Nephron progenitor cell (in vitro differentiated cells): ENCODE results near the gene SPACDR.

Source experiments
- DNase-seq: peaks from one replicate; pipeline ENCODE4 v3.0.0; 2021
- H3K27ac Mint-ChIP-seq: 2 replicates; pipeline ENCODE4 v1.8.0; 2021; ENCODE audit warnings: mild to moderate bottlenecking, moderate library complexity, mixed read lengths
- H3K27me3 Mint-ChIP-seq: 2 replicates; pipeline ENCODE4 v1.8.0; 2021; ENCODE audit warnings: mild to moderate bottlenecking, low read depth, mixed read lengths; ENCODE audit not compliant: poor library complexity
- H3K36me3 Mint-ChIP-seq: 2 replicates; pipeline ENCODE4 v1.8.0; 2021; ENCODE audit warnings: low read depth, mixed read lengths
- H3K4me1 Mint-ChIP-seq: 2 replicates; pipeline ENCODE4 v1.8.0; 2021; ENCODE audit warnings: mixed read lengths
- H3K4me3 Mint-ChIP-seq: 2 replicates; pipeline ENCODE4 v1.8.0; 2021; ENCODE audit warnings: mild to moderate bottlenecking, moderate library complexity, mixed read lengths
- H3K9me3 Mint-ChIP-seq: 2 replicates; pipeline ENCODE4 v1.8.0; 2021; ENCODE audit warnings: mild to moderate bottlenecking, moderate library complexity, mixed read lengths
- CTCF ChIP-seq: fragments of 200-600 bp; sonication (generic); IDR thresholded peaks from 2 replicates; pipeline ENCODE4 v1.5.0; 2021; ENCODE audit warnings: antibody characterized with exemption

The SPACDR gene

GRCh38 chr7:100491192-100491578 is 27.1 kb upstream of the SPACDR start:
- DNase-seq: no peak
- TF ChIP-seq CTCF: no peak
- peaks cover 78% of the 10 kb centered on the region for H3K4me1 Mint-ChIP-seq
- peaks cover 13% of the 10 kb centered on the region for H3K36me3 Mint-ChIP-seq
- no peak overlapping the region for H3K27ac Mint-ChIP-seq
- H3K4me3 Mint-ChIP-seq: no peak overlapping the region
- H3K27me3 Mint-ChIP-seq: peaks cover 12% of the 10 kb centered on the region
- H3K9me3 Mint-ChIP-seq: no peaks in the 10 kb centered on the region

GRCh38 chr7:100490483-100491191 is 26.6 kb upstream of the SPACDR start:
- no peaks in the 10 kb centered on the region for H3K9me3 Mint-ChIP-seq
- TF ChIP-seq CTCF: no peak
- peak overlapping the region; percentile 81 for H3K27ac Mint-ChIP-seq
- DNase-seq: no peak
- peak overlapping the region; percentile 30 for H3K4me3 Mint-ChIP-seq
- H3K4me1 Mint-ChIP-seq: peaks cover 79% of the 10 kb centered on the region
- peaks cover 15% of the 10 kb centered on the region for H3K27me3 Mint-ChIP-seq
- peaks cover 13% of the 10 kb centered on the region for H3K36me3 Mint-ChIP-seq

- Mint-ChIP-seq H3K27ac (peak overlapping the region; percentile 81), H3K9me3 (no peaks in the 10 kb centered on the region), H3K4me3 (peak overlapping the region; percentile 30), H3K4me1 (peaks cover 79% of the 10 kb centered on the region), H3K27me3 (peaks cover 17% of the 10 kb centered on the region), H3K36me3 (peaks cover 7% of the 10 kb centered on the region)
- no peak for TF ChIP-seq CTCF
- peak; percentile 87 for DNase-seq
These were observed 25.8 kb upstream of the SPACDR start for GRCh38 chr7:100489824-100490223.

- Mint-ChIP-seq H3K36me3 (peaks cover 5% of the 10 kb centered on the region), H3K4me3 (no peak overlapping the region), H3K4me1 (peaks cover 79% of the 10 kb centered on the region), H3K27me3 (peaks cover 20% of the 10 kb centered on the region), H3K9me3 (no peaks in the 10 kb centered on the region), H3K27ac (no peak overlapping the region)
- TF ChIP-seq CTCF: no peak
- DNase-seq: no peak
These were observed 25.1 kb upstream of the SPACDR start for GRCh38 chr7:100489121-100489520.

GRCh38 chr7:100488333-100489095 is 24.5 kb upstream of the SPACDR start:
- peaks cover 5% of the 10 kb centered on the region for H3K36me3 Mint-ChIP-seq
- no peaks in the 10 kb centered on the region for H3K9me3 Mint-ChIP-seq
- no peak overlapping the region for H3K27ac Mint-ChIP-seq
- H3K4me3 Mint-ChIP-seq: no peak overlapping the region
- TF ChIP-seq CTCF: no peak
- H3K4me1 Mint-ChIP-seq: peaks cover 78% of the 10 kb centered on the region
- H3K27me3 Mint-ChIP-seq: peaks cover 20% of the 10 kb centered on the region
- DNase-seq: no peak
